GM12878 (cell line): Measurements from ENCODE around the gene PAPOLG. TPM values are rescaled to one million over a fixed set of nuclear protein-coding genes. Genes with fewer than 3 reads are reported as not detected.
"Not testable (repeated sequence)": the region's sequence is repeated elsewhere in the genome, so short reads cannot be mapped to it uniquely, and the experiment has no call there.

Experiments
- ATAC-seq: fragments of 200-7000 bp; cut with Tn5 transposase; 3 replicates; pipeline ENCODE4 v1.9.1; 2020; ENCODE audit warnings: mild to moderate bottlenecking, moderate library complexity
- BruUV-seq: library from RNA; stranded (reverse); fragments of 400-500 nt; replicated peaks from 2 replicates; lab custom pipeline; 2021; lab: Mats Ljungman, UMichigan
- CTCF ChIA-PET: fragments of 300-600 bp; sonication (Branson Sonifier 250); formaldehyde crosslinking; extraction: SDS; loops from one replicate; lab custom pipeline; 2021; ENCODE audit warnings: inconsistent platforms; lab: Yijun Ruan, JAX
- POLR2A ChIA-PET: fragments of 350-600 bp; formaldehyde crosslinking; extraction: SDS; loops from one replicate; lab custom pipeline; 2021; ENCODE audit warnings: inconsistent platforms; lab: Charles Lee
- RAD21 ChIA-PET: fragments of 300-600 bp; sonication (Branson Sonifier 250); formaldehyde crosslinking; loops from one replicate; lab custom pipeline; 2023; ENCODE audit warnings: antibody characterized with exemption; ENCODE audit not compliant: unreplicated experiment; lab: Charles Lee
- SMC1A ChIA-PET: fragments of 300-600 bp; sonication (Branson Sonifier 250); formaldehyde crosslinking; loops from one replicate; lab custom pipeline; 2023; ENCODE audit not compliant: unreplicated experiment, uncharacterized antibody; lab: Charles Lee
- DNase-seq: peaks from one replicate; pipeline ENCODE4 v3.0.0-alpha.2; 2011; ENCODE audit warnings: low read depth, low spot score
- FAIRE-seq: peaks from 3 replicates; lab custom pipeline; 2011; peaks lifted over from hg19 to GRCh38; lab: Jason Lieb, UNC
- H2AFZ ChIP-seq: 2 replicates; pipeline ENCODE4 v1.6.0; 2011; ENCODE audit warnings: low read depth, low read length, control low read depth; ENCODE audit not compliant: control insufficient read depth
- H3K27ac ChIP-seq: 2 replicates; pipeline ENCODE4 v1.5.1; 2011; ENCODE audit warnings: control low read depth; ENCODE audit not compliant: control insufficient read depth, insufficient read depth
- H3K27me3 ChIP-seq, 2 experiments: replicated peaks in 1 of 2; 2 replicates each; pipeline versions ENCODE4 v1.6.0 to v1.6.1; 2011; ENCODE audit warnings: low read length in 1 of 2; ENCODE audit not compliant: control insufficient read depth in 2 of 2, insufficient read depth in 2 of 2
- H3K36me3 ChIP-seq, 2 experiments: 2 replicates each; pipeline ENCODE4 v1.5.1; 2011; ENCODE audit warnings: low read length in 1 of 2; ENCODE audit not compliant: control insufficient read depth in 2 of 2, insufficient read depth in 2 of 2
- H3K4me1 ChIP-seq: 2 replicates; pipeline ENCODE4 v1.6.1; 2011; ENCODE audit warnings: mild to moderate bottlenecking, low read length, moderate library complexity, mixed read lengths; ENCODE audit not compliant: control insufficient read depth, insufficient read depth
- H3K4me2 ChIP-seq: 2 replicates; pipeline ENCODE4 v1.6.0; 2011; ENCODE audit warnings: control low read depth; ENCODE audit not compliant: control insufficient read depth, insufficient read depth
- H3K4me3 ChIP-seq: fragments of 200-600 bp; sonication (generic); 2 replicates; pipeline ENCODE4 v1.5.1; 2016
- H3K79me2 ChIP-seq: 2 replicates; pipeline ENCODE4 v1.6.0; 2011; ENCODE audit warnings: low read length; ENCODE audit not compliant: control insufficient read depth, insufficient read depth
- H3K9ac ChIP-seq: 2 replicates; pipeline ENCODE4 v1.8.0; 2011; ENCODE audit warnings: low read length, control low read depth, mixed read lengths; ENCODE audit not compliant: control insufficient read depth, insufficient read depth
- H3K9me3 ChIP-seq: replicated peaks from 3 replicates; pipeline ENCODE4 v1.5.1; 2011; ENCODE audit warnings: mild to moderate bottlenecking, low read length; ENCODE audit not compliant: control insufficient read depth, insufficient read depth
- H4K20me1 ChIP-seq: 2 replicates; pipeline ENCODE4 v1.6.0; 2011; ENCODE audit not compliant: control insufficient read depth, insufficient read depth
- EP300 ChIP-seq, 2 experiments: fragments of 150-350 bp in 1 of 2; IDR thresholded peaks; 2 replicates each; pipeline ENCODE4 v1.6.1; 2011 to 2012; ENCODE audit warnings: low read depth in 2 of 2, low read length in 2 of 2, borderline replicate concordance in 1 of 2, improper control_type of control experiment in 1 of 2, inconsistent platforms in 1 of 2; ENCODE audit not compliant: control insufficient read depth in 1 of 2
- SPI1 ChIP-seq: IDR thresholded peaks from 2 replicates; pipeline ENCODE4 v1.6.1; 2011; ENCODE audit warnings: low read depth, mild to moderate bottlenecking, low read length, moderate library complexity, borderline replicate concordance; ENCODE audit not compliant: insufficient read depth
- WGBS: methylation state at CpG from one replicate; pipeline ENCODE4 v1.1.6; 2016; ENCODE audit warnings: low lambda C conversion rate; ENCODE audit not compliant: insufficient replicate concordance, insufficient coverage; ENCODE audit errors: missing lambda C conversion rate; 5-methylcytosine and 5-hydroxymethylcytosine counted together
- in situ Hi-C: fragments of 300-500 bp; cut with MboI; formaldehyde crosslinking; loops from 9 replicates; pipeline ENCODE4 v1.14.3; 2018; ENCODE audit warnings: mixed read lengths
- intact Hi-C: fragments of 100-400 bp; cut with micrococcal nuclease; formaldehyde crosslinking; loops from one replicate; pipeline ENCODE4 v1.14.2; 2022; ENCODE audit not compliant: unreplicated experiment
- polyA plus RNA-seq, 11 experiments: library from polyadenylated mRNA; depleted of rRNA in 4 of 11; unstranded in 6 of 11; stranded (reverse) in 5 of 11; fragments of >200 nt; fragmentation: Nextera tagmentation in 4 of 11; fragmentation: Illumina TruSeq in 1 of 11; extraction: Ambion mirVana in 4 of 11; extraction: Trizol in 1 of 11; gene quantifications; 1 replicate in 1 of 11; 2 replicates in 10 of 11; pipeline versions ENCODE4 v1.2.1 to v1.2.3, GENCODE V29; 2011 to 2016; ENCODE audit warnings: inconsistent platforms in 2 of 11, missing spikeins in 2 of 11, low read depth in 1 of 11
- total RNA-seq, 4 experiments: library from RNA; depleted of rRNA in 3 of 4; stranded (reverse); fragments of >200 nt in 3 of 4; fragmentation: Illumina TruSeq in 1 of 4; extraction: Trizol in 1 of 4; gene quantifications; 2 replicates each; pipeline versions ENCODE4 v1.2.1 to v1.2.3, GENCODE V29; 2013 to 2021

PAPOLG gene
- total and polyA plus RNA-seq, 10 of the 15 experiments (the other 5 are each of a cell fraction or from before 2014, with no cell fraction given), result 4.2 to 15.8 (median 10.7) TPM

DNA sequence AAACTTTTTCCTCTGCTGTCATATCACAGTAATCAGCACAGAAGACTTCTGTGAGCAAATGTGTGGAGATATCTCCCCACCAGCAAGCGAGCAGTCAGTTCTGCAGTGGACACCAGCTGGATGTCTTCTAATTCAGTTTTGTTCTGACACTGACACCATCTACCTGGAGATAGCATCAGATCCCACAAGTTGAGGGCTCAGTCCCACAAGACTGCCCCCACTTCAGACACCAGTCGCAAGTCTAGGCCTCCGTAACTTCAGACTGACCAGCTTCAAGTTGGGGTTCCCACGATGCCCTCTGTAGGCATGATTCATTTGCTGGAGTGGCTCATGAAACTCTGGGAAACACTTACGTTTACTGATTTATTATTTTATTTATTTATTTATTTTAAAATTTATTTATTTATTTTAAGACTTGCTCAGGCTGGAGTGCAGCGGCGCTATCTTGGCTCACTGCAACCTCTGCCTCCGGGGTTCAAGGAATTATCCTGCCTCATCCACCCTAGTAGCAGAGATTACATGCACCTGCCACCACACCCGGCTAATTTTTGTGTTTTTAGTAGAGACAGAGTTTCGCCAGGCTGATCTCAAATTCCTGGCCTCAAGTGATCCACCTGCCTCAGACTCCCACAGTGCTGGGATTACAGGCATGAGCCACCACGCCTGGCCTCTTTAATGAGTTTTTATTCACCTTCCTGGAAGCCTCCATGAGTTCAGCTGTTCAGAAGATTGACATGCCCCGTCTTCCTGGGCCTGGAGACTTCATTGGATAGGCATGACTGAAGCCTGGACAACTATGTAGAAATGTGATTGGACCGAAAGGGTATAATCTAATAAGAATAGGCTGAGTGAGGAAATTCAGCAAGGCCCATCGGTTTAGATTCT is 55.7 kb downstream of the PAPOLG start:
- BruUV-seq, result no TSS peak
- H3K4me3 ChIP-seq, result no peak overlapping the region
- in situ Hi-C loops (no loop called here), intact Hi-C loops (no loop called here)
- no peaks in the 10 kb centered on the region for H3K27me3 ChIP-seq
- ChIA-PET POLR2A (interaction anchor here (0.9 to 1.0 kb wide), 2 partner anchors 17 to 28 kb away, joined by 3 to 4 read pairs; no protein-coding TSS in a partner anchor), CTCF (interaction anchor here (0.6 to 0.7 kb wide), 2 partner anchors 11 to 99 kb away, joined by 3 read pairs; no protein-coding TSS in a partner anchor)
- ATAC-seq (no peak), FAIRE-seq (no peak), DNase-seq (no peak)
- H4K20me1 ChIP-seq, result no peaks in the 10 kb centered on the region
- no peak overlapping the region for H2AFZ ChIP-seq
- H3K79me2 ChIP-seq, result no peaks in the 10 kb centered on the region
- WGBS, result 87% methylated on average over 14 of the region's 14 CpGs
- H3K9me3 ChIP-seq, result no peaks in the 10 kb centered on the region
- no peak overlapping the region for H3K9ac ChIP-seq
- H3K36me3 ChIP-seq, result no peaks in the 10 kb centered on the region
- H3K4me1 ChIP-seq, result peaks cover 21% of the 10 kb centered on the region
- H3K27ac ChIP-seq, result no peak overlapping the region
- no peak for TF ChIP-seq SPI1
- TF ChIP-seq EP300 (IDR thresholded peaks at IDR 0.05; ENCODE audit: borderline replicate concordance in 1 of 2, control insufficient read depth in 1 of 2, low read depth in 2 of 2, low read length in 2 of 2), result no peak
- TF ChIP-seq, all 136 proteins: peak for 0
- ChIA-PET SMC1A (no interaction called here), RAD21 (interaction anchor here (1.5 kb wide), 1 partner anchor 10 kb away, joined by 4 read pairs; no protein-coding TSS in a partner anchor)
- H3K4me2 ChIP-seq, result no peak overlapping the region

DNA sequence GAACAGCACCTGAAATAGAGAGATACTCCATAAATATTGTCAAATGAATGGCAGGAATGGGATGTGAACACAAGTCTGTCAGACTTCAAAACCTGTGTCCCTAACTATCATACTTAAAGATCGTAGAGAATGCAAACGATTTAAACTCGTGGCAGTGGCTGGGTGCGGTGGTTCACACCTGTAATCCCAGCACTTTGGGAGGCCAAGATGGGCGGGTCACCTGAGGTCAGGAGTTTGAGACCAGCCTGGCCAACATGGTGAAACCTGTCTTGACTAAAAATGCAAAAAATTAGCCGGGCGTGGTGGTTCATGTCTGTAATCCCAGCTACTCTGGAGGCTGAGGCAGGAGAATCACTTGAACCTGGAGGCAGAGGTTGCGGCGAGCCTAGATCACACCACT is 61.1 kb downstream of the PAPOLG start:
- H3K36me3 ChIP-seq, ATAC-seq, H3K79me2 ChIP-seq, H3K9ac ChIP-seq, H3K27me3 ChIP-seq, DNase-seq, in situ Hi-C loops, H3K4me3 ChIP-seq, H2AFZ ChIP-seq, intact Hi-C loops, H4K20me1 ChIP-seq, H3K27ac ChIP-seq, BruUV-seq, H3K9me3 ChIP-seq, FAIRE-seq, H3K4me2 ChIP-seq, H3K4me1 ChIP-seq: not testable (repeated sequence)
- POLR2A ChIA-PET, result interaction anchor here (1.4 kb wide), 1 partner anchor 11 kb away, joined by 4 read pairs; no protein-coding TSS in a partner anchor
- 90% methylated on average over 9 of the region's 9 CpGs for WGBS
- SMC1A ChIA-PET, result interaction anchor here (1.0 to 6.8 kb wide), 17 partner anchors 9 to 190 kb away, joined by 3 to 69 read pairs (median 6); no protein-coding TSS in a partner anchor
- RAD21 ChIA-PET, result interaction anchor here (1.0 to 2.4 kb wide), 5 partner anchors 13 to 182 kb away, joined by 3 to 31 read pairs (median 9); no protein-coding TSS in a partner anchor
- CTCF ChIA-PET, result interaction anchor here (0.9 to 7.2 kb wide), 11 partner anchors 8 to 183 kb away, joined by 3 to 95 read pairs (median 5); no protein-coding TSS in a partner anchor
